Stimulated activated CD4-positive, alpha-beta T cell treated with anti-CD3 and anti-CD28 coated beads, Interleukin-12 subunit alpha, Interleukin-12 subunit beta, amount 100 ng/mL, for 48 hours (primary cell): ENCODE results near the gene NEK8.

Experiments used
- DNase-seq, 3 donors: peaks; one replicate each; pipeline ENCODE4 v3.0.0-alpha.2; 2020; ENCODE audit warnings: low read depth in 2 of 3, low spot score in 1 of 3

Gene NEK8

GRCh38 chr17:28728364-28729200 lies at the start of gene NEK8:
Gene NEK8, plus strand, starts transcription at chr17:28728788. Its CDS starts 26 bp downstream, at chr17:28728814.
- DNase-seq, result peak; percentile 97 to 99 (median 97)

DNA sequence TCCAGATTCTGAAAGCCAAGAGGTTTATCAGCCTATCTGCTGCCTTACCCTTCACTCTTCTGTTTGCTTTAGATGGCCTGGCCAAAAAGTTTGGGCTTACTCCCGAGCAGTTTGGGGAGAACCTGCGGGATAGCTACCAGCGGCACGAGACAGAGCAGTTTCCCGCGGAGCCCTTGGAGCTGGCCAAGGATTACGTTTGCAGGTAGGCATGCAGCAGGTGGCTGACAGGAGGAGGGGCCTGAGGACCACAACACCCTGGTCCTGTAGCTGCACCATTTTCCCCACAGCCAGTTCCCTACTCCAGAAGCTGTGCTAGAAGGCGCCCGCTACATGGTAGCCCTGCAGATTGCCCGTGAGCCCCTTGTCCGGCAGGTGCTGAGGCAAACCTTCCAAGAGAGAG lies 45.9 kb upstream of the NEK8 start:
- DNase-seq, result no peak

DNA sequence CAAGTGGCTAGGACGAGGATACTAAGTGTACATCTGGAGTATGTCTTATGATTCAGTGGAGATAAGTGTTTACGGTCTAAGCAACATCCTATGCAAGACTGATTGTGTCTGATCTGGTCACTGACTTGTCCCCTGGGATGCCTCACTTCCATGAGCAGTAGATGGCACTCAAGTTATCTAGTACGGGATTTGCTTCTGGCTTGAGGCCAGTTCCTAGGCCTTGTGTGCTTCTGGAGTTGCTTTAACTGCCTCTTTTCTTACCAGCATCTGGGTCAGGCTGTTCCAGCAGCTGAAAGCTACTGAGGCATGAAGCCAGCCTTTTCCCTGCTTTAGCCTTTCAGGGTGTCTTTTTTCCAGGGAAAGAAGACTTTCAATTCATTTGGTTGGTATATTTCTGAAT lies 43.6 kb upstream of the NEK8 start:
- DNase-seq, result no peak

DNA sequence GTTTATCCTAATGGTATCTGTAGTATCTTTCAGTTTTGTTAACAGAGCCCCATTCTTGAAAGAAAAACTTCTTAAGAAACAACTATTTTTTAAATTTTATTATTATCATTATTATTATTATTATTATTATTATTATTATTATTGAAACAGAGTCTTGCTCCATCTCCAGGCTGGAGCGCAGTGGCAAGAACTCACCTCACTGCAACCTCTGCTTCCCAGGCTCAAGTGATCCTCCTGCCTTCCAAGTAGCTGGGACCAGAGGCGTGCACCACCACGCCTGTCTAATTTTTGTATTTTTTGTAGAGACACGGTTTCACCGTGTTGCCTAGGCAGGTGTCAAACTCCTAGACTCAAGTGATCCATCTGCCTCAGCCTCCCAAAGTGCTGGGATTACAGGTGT lies 43.2 kb upstream of the NEK8 start:
- DNase-seq, result no peak

DNA sequence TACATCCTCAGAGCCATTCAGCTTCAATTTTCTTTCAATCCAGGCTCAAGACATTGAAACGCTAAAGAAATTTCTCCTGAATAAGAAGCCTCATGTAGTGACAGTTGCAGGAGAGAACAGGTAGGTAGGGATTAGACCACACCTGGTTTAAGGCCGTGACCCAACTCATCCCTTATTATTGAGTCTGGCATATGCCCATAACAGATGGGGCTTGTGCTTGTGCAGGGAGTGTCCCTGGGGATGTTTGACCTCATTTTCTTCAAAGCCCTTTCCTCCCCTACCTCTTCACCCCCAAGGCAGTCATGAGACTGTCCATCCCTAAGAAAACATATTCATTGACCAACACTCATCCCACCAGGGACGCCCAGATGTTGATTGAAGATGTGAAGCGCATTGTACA lies 42.3 kb upstream of the NEK8 start:
- no peak for DNase-seq

DNA sequence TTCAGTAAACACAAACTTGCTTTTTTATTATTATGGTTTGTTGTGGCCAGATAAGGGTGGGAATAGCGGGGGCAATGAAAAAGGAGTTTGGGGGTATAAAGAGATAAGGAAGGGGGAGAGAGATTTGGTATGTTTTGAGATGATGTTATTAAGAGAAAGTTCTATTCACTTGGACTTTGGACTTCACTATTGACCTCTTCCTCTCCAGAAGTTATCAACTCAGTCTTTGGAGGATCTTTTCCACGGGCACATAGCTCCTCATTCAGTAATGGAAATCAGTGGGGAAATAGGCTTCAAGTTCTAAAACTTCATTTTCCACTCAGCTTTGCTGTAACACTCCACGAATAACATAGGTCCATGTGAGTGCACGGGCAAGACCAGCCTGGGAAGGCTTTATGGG lies 40.1 kb upstream of the NEK8 start:
- no peak for DNase-seq

GRCh38 chr17:28689011-28689410 lies 39.6 kb upstream of the NEK8 start:
- DNase-seq, result no peak

DNA sequence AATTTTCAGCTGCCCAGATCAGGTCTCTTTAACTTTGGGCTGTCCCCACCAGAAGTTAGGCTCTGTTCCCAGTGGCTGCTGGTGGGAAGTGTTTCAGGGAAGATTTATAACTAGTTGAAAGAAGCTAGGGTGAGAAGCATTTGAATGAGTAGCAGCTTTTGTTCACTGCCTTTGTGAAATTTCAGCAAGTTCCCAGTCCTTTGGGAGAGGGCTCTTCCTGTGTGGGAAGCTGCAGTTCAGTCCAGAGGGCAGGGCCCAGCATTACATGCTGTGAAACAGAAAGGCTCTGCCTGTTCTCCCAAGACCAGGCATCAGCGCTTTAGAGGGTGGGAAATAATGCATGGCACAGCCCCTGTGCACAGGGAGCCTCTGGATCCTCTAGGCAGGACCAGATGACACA lies 34.7 kb upstream of the NEK8 start:
- no peak for DNase-seq

GRCh38 chr17:28698253-28698941 lies 30.2 kb upstream of the NEK8 start:
- DNase-seq, result no peak

DNA sequence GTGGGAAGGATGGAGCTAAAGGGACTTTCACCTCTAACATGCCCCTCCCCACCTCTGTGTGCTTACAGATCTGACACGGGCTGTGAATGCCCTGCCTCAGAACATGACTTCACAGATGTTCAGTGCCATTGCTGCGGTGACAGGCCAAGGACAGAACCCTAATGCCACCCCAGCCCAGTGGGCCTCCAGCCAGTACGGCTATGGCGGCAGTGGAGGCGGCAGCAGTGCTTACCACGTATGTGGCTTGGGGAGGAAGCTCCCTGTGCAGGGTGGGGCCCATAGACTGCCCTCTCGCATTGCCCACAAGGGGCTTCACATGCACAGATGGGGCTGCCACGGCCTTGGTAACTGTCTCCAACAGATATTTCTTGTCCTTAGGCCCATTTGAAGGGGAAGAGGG lies 28.3 kb upstream of the NEK8 start:
- DNase-seq, result no peak

DNA sequence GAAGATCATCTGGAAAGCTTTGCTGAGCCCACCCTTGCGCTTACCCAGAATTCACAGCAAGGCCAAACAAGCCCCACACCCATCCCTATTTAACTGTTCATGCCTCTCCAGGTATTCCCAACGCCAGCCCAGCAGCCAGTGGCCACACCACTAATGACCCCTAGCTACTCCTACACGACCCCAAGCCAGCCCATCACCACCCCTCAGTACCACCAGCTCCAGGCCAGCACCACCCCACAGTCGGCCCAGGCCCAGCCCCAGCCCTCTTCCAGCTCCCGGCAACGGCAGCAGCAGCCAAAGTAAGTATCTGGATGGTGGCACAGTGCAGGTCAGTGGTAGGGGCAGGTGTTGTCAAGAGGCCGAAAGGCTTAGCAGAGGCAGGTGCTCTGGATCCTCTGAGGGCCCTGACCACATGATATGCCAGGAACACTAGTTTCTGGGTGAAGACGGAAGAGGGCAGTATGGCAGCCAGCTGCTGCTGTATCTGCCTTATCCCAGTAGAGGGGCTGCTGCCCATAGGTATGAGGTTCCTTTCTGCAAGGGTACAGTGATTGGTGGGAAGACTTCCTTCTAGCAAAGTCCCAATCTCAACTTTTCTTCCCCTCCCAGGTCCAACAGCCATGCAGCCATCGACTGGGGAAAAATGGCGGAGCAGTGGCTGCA lies 27.6 kb upstream of the NEK8 start:
- no peak for DNase-seq

GRCh38 chr17:28702026-28702751 lies 26.4 kb upstream of the NEK8 start:
- DNase-seq, result no peak

DNA sequence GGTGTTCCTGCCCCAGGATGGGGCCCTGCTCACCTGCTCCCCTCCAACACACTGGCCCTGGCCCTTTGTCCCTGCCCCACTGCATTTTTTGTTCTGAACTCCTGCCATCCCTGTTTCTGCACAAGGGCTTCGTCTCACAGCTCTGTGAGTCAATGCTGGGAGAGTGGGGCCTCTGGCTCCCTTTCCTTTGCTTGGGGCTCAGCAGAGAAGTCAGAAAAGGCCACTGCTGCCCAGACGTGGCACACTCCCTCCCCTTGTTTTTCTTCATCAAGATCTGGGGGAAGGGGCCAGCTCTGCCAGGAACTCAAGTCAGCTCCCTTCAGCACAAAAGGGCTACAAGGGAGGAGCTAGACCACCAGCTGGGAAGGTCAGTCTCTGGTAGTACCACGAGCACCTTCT lies 25.8 kb upstream of the NEK8 start:
- no peak for DNase-seq

GRCh38 chr17:28703552-28704218 lies 24.9 kb upstream of the NEK8 start:
- DNase-seq, result no peak

GRCh38 chr17:28704219-28704858 lies 24.2 kb upstream of the NEK8 start:
- DNase-seq, result no peak

DNA sequence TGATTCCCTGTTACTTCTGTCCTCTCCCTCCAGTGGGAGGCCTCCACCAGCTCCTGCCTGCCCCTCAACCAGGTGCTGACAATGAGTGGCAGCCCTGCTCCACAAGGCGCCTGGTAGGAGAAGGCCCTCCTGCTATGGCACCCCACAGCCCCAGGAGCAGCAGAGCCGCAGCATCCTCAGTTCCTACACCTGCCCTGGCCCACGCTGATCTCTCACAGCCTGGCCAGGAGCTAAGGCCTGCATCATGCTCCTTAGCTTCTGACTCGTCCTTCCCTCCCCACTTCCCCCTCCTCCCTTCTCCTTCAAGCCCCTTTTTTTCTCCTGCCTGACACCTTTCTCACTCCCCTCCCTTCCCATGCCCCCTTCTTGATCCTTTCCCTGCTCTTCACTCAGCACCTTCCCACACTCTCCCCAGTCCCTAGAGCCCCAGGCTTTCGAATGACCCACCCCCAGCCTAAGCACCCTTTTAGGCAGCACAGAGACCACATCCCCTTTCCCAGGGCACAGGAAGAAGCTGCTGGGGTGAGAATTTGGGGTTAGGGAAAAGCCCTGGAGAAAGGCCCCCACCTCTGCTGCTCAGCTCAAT lies 23.4 kb upstream of the NEK8 start:
- DNase-seq, result no peak

GRCh38 chr17:28705728-28706334 lies 22.8 kb upstream of the NEK8 start:
- no peak for DNase-seq

DNA sequence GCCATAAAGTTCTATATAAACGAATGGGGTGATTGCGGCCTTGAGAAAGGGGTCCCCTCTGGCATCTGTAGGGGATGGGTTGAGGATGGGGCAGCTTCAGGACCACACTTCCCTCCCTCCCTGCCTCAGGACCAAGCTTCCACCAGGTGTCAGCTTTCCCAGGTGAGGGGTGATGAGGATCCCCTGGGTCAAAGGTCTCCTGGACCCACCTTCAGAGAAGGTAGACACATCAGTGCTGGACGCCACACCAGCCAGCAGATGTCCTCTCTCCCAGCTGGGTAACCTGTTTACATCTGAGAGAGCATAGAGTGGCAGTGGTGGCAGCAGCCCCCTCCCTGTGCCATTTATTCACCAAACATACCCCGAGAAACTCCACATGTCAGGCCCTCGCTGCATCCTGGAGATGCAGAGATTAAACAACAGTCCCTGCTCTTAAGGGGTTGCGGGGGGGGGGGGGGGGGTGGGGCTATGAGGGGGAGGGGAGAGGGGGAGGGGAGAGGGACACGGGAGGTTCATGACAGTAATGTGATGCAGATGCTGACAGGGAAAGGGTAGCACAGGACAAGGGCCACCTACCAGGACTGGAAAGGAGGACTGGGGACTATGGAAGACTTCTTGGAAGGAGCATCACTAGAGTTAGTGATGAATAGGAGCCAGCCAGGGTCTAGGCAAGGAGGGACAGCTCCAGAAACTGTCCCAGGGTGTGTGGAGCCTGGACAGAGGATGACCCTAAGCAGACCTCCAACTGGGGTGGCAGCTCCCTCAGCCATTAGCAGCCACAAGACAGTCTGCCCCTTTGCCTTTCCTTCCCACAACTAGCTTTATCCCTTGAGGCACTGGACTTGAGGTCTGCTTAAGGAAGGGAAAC lies 21.9 kb upstream of the NEK8 start:
- no peak for DNase-seq

GRCh38 chr17:28707339-28707720 lies 21.3 kb upstream of the NEK8 start:
- no peak for DNase-seq
